GM15510 (cell line): Measurements from ENCODE around the gene BICC1.

Experiments
- POLR2A ChIP-seq: IDR thresholded peaks from 3 replicates; pipeline ENCODE4 v1.6.1; 2011; ENCODE audit warnings: borderline replicate concordance; ENCODE audit not compliant: insufficient read length; ENCODE audit errors: extremely low read depth

The BICC1 gene

GRCh38 chr10:58662314-58662713, 149.6 kb downstream of the BICC1 start:
- TF ChIP-seq POLR2A: no peak

DNA sequence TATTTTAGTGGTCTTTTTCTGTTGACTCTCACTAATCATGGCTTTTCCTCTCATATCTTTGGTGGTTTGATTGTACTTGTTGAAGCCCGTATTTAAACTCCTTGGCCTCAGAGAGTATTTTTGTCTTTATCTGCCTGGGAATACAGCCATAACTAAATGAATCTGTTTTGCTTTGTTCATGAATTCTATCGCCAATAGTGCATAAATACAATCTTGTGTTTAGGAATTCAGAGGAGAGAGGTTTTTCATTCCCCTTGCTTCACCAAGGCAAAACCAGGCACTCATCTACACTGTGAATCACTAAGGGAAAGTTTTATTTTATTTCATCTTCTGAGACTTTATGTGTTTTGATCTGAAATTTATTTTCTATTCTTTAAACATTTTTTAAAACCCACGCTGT, 152.7 kb downstream of the BICC1 start:
- no peak for TF ChIP-seq POLR2A

DNA sequence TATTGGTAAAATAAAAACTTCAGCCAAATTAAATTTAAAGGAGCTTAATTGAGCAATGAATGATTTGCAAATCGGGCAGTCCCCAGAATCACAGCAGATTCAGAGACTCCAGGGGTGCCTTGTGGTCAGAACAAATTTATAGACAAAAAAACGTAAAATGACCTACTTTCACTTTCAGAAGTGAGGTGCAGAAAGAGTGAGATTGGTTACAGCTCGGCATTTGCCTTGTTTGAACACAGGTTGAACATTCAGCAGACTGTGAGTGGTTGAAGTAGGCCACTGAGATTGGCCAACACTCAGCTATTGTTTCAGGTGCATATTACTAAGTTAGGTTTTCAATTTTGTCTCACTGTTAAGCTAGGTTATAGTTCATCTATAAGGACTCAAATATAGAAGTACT, 153.4 kb downstream of the BICC1 start:
- TF ChIP-seq POLR2A: no peak

DNA sequence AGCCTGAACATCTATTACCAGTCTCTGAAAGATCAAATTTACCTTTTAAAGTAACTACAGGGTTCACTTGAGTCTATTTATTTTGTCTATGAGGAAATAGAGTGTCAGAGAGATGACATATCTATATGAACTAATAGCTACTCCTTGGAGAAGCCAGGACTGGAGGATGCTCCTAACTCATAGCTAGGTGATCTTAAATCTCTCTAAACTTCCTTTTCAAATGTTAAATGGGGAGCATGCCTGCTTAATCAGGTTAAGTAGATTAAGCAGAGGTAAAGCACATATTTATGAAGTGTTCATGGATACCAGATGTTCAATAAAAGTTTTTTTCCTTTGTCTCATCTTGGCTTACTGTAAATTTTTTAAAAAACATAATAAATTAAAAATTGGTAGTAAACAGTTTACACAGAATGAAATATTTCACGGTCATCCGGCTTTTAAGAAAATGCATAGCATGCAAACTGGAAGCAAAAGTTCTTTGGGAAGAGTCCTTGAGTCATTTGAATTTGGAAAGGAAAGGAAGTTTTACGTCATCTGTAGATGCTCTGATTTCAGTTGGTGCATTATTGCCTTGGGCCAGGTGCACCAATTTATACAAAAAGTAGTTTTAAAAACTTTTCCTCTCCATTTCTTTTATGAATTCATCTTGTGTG, 155.1 kb downstream of the BICC1 start:
- TF ChIP-seq POLR2A: no peak

GRCh38 chr10:58672845-58673244, 160.2 kb downstream of the BICC1 start:
- no peak for TF ChIP-seq POLR2A

DNA sequence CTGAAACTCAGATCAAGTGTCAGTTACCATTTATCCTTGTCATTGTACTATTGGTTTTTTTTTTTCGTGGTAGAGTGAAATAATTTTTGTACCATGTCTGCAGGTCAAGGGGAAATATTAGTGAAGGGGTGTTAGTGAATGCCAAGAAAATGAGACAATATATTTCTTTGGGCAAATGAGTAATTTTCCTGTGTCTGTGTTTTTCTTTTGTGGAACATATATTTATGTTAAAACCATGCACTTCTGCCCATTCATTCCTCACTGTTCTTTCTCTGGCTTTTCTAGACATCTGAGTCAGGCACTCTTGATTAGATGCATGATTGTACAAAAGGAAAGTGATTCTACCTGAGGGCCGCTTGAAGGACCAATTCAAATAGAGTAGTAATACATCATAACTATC, 161.6 kb downstream of the BICC1 start:
- TF ChIP-seq POLR2A: no peak

DNA sequence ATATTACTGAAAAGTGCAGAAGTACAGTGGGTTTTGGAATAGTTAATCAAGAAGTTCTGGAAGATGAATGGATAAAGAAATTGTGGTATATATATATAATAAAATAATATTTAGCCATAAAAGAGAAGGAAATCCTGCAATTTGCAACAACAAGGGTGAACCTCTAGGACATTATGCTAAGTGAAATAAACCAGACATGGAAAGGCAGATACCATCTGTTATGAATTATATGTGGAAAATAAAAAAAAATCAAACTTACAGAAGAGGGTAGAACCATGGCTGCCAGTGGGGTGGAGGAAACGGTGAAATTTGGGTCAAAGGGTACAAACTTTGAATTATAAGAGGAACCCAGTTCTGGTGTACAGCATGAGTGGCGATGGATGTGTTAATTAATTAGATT, 162.6 kb downstream of the BICC1 start:
- TF ChIP-seq POLR2A: no peak

- no peak for TF ChIP-seq POLR2A
Measured at GRCh38 chr10:58691528-58691927, 178.9 kb downstream of the BICC1 start.

DNA sequence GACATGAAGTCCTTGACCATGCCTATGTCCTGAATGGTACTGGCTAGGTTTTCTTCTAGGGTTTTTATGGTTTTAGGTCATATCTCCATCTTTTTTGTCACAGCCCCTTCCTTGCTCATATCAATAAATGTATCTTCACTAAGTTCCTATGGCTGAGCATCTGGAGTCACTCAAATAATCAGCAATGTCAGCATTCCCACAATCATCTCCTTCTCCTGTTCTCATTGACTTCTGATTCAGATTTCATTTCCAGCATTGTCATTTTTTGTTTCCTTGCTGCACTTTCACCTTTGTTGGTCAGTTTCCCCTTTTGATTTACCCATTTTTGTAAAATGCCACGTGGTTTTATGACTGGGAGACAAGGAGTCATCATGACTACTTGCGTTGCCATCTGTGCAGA, 181.2 kb downstream of the BICC1 start:
- no peak for TF ChIP-seq POLR2A

DNA sequence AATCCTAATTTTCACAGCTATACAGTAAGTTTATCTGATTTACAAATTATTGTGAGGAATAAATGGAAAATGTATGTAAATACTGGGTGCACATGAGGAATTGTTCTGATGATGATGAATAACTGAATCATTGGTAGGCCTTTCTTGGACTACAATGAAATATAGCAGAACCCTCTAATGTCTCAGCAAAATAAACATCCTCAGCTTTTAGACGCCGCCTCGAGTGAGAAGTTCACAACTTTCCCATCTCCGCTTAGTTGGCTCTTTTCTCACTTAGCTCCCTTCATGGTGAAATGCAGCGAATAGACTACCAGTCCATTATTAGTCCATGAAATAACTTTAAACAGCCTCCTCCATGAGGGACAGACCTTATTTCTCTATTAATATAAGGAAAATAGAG, 182.3 kb downstream of the BICC1 start:
- TF ChIP-seq POLR2A: no peak

GRCh38 chr10:58696736-58697135, 184.1 kb downstream of the BICC1 start:
- no peak for TF ChIP-seq POLR2A

DNA sequence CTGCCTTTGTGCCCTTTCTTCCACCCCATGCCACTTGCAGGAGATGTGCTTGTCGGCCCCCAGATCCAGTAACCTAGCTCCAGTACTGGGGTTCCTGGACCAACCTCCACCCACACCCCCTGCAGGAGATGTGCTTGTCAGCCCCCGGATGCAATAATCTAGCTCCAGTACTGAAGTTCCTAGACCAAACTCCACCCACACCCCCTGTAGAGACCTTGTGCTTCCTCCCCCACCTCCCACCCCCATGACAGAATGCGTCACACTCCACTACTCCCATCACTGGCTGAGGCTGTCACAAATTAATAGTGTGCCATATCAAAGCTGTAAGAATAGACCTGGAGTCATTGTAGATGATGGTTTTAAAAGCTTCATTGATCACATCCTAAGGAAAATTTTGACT, 185.0 kb downstream of the BICC1 start:
- TF ChIP-seq POLR2A: no peak

DNA sequence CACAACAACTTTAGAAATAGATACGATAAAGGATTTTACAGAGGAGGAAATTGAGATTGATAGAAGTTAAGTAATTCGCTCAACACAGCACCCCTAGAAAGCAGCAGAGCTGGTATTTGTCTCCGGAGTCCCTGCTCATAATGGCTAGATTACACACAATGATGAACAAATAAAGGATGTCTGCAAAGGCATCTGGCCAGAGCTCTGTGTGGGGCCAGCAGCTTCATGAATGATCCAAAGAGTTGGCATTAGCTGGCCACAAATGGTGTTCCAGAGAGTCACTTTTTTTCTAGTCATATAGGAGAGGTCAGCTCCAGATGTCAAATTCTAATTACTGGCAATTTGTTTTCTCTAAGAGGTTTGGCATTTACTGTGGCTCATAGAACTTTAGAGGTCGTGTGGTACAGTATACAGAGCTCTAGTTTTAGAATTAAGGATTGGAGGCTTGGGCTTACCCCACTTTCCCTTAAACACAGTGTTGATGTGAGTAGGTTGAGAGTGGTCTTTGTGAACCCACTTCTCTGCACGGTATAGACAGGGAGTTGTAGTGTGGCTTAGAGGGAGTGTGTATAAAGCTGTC, 186.2 kb downstream of the BICC1 start:
- TF ChIP-seq POLR2A: no peak

DNA sequence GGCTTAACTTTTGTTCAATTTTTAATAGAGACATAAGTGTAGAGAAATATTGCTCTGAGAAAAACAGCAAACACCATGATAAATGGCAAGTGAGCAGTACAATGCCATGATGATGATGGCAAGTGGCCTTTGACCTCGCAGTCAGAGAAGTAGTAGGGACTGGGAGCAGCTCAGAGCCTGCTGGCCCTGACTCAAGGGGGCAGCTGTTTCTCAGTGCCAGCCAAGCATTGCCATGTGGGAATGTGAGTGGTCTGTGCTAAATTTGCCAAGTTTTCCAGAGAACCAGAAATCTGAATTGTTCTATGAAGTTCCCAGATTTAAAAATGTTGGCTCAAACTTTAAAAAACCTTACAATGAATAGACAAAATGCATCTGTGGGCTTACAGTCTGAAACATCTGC, 187.9 kb downstream of the BICC1 start:
- TF ChIP-seq POLR2A: no peak

GRCh38 chr10:58701405-58702135, 188.9 kb downstream of the BICC1 start:
- no peak for TF ChIP-seq POLR2A

DNA sequence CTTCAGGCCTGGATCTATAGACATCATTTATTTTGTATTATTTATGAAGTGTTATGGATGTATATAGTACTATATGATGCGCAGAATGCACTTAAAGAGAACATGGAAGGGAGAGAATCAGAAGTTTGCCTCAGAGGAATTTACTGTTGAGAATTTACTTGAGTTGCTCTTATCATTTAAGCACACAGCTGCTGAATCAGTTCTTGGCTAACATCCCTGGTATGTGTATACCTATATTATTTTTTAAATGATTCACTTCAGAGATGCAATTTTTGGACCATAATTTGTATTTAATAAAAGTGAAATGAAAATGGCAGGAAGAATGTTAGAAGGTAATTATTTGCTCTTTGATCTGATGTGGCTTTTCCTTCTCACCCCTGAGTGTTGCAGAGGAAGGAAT, 191.6 kb downstream of the BICC1 start:
- TF ChIP-seq POLR2A: no peak

- no peak for TF ChIP-seq POLR2A
Measured at GRCh38 chr10:58704671-58705141, 192.0 kb downstream of the BICC1 start.

DNA sequence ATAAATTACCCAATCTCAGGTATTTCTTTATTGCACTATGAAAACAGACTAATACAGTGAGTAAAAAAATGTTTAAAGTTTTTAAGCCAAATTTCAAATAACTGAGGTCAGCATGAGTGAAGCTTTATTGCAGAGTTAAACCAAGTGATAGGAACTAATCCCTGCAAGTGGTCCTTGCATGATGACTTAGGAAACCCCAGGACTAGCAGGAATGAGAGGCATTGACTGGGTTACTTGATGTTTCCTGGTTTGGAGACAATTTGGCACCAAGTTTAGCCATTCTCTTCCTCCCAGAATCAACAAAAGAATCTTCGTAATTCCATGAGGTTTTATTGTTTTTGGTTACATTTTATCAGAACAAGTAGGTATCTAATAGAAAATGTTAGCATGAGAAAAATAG, 194.2 kb downstream of the BICC1 start:
- no peak for TF ChIP-seq POLR2A
